GM18507 (cell line): ENCODE data around the gene MATCAP1.

Experiments used
- DNase-seq: peaks from one replicate; pipeline ENCODE4 v3.0.0; 2011; ENCODE audit warnings: low read depth; ENCODE audit not compliant: insufficient read length; ENCODE audit errors: extremely low spot score
- FAIRE-seq: peaks from 2 replicates; lab custom pipeline; 2011; peaks lifted over from hg19 to GRCh38; lab: Jason Lieb, UNC

MATCAP1 gene

DNA sequence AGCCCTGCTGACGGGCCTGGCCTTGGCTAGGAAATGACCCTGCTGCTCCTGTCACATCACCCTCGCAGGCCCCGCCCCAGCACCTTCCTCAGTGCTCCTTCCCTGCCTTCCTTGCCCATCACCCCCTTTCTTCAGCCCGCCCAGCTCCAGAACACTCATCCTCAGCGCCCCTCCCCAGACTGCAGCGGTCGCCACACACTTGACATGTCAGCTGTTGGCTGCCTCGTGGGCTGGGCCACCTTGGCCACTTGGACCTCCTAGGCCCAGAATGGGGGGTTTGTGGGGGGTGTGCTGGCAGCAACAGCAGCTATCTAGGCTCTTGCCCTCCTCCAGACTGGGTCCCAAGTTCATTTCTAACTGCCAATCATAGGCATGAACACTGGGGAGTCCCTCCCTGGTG is 25.8 kb upstream of the MATCAP1 start:
- DNase-seq (no peak), FAIRE-seq (no peak)

DNA sequence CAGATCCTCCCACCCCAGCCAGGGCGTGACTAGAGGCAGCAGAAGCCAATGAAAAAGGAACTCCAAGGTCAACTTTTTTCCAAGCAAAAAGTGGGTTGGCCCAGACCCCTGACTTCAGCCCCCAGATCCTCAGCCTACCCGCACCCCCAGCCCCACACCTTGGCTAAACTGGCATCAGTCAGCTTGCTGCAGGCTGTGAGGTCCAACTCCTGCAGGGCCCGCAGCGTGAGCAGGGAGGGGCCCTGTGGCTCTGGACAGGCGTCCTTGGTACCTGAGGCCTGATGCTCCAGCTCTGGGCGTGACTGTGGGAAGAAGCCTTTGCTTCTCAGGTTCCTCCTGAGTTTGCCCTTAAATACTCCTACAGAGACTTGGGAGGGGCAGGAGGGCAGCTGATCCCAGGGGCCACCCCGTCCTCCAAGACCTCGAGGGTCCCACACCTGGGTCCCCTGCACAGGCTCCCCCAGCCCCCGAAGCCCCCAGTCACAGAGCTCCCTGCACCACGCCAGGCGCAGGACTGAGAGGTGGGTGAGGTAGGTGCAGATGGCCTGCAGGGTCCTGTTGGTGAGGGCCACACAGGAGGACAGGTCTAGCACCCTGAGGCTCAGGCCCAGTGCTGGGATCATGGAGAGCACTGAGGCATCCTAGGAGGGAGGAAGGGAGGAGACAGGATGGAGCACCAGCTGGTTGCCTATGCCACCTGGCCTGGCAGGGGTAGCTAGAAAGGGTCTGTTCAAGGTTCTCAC is 24.6 kb upstream of the MATCAP1 start:
- no peak for DNase-seq
- no peak for FAIRE-seq

DNA sequence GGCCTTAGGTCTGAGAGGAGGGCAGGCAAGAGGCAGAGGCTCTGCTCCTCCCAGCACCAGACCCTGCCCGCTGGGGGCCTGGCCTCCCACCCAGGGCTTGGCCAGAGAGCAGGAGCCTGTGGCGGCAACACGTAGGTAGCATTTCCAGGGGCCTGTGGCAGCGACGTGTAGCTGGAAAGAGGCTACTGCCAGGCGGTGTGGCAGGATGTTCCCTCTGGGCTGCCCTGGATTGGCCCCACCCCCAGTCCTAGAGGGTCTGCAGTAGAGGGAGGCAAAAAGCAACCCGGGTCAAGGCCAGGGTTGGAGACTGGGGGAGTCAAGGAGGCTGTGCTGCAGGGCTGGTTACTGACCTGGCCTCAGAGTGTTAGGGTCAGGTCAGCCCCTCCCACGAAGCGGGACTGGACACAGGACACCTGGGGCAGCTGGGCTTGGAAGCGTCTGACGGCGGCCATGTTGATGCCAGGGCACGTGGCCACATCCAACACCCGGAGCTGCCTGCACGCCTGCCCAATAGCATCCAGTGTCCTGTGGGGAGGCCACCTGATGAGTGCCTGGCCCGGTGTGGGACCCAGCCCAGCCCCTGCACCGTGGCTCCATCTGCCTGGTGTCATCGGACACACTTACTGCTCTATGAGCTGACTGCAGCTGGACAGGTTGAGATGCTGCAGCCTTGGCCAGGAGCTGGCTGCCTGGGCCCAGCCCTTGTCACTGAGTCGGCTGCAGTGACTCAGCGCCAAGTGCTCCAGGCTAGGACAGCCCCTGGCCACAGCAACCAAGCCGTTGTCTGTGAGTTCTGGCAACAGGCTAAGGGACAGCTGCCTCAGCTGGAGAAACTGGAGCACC is 23.7 kb upstream of the MATCAP1 start:
- no peak for FAIRE-seq
- no peak for DNase-seq

DNA sequence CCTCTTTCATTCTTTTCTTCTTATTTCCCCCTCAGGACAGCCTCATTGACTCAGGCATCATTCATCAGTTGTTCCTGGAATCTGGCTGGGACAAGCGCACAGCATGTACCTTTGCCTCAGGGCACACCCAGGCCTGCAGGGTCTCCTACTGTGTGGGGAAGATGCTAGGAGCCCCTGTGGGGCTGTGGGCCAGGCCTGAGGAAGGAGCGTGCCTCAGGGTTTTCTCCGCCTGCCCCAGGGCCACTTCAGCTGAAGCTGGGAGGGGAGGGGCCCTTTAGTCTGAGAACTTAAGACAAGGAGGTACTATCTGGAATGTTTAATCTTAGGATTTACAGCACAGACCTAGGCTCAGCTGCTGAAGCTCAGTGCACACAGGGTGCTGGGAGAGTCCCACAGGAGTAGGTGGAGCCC is 23.1 kb upstream of the MATCAP1 start:
- FAIRE-seq (no peak), DNase-seq (no peak)

DNA sequence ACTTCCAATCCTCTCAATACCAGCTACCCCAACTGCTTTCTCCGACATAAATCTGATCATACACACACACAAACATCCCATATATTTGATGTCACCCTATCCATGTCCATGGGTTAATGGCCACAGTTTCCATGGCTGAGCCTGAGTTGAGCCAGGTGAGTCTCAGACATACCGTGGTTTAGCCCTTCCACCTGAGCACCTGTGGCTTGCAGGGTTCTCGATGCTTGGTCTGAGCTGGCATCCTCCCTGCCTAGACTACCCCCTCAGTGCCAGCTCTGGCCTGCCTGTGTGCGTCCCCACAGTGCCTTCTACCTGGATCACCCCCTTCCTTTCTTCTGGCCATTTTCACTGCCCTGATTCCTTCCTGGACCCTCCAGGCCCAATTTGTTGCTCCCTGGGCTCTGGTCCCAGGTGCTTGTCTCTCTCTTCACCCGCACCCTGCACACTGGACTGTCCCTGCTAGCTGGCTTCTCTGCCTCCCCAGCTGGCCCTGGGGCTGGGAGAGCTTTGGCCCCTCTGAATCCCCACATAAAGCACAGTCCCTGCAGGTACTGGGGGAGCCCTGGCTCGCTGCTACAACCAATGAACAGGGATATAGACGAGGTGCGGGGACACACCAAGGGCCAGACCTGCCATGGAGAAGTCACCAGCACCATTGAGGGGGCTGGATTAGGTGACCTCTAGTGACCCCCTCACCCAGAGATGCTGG is 22.5 kb upstream of the MATCAP1 start:
- FAIRE-seq (no peak), DNase-seq (no peak)

DNA sequence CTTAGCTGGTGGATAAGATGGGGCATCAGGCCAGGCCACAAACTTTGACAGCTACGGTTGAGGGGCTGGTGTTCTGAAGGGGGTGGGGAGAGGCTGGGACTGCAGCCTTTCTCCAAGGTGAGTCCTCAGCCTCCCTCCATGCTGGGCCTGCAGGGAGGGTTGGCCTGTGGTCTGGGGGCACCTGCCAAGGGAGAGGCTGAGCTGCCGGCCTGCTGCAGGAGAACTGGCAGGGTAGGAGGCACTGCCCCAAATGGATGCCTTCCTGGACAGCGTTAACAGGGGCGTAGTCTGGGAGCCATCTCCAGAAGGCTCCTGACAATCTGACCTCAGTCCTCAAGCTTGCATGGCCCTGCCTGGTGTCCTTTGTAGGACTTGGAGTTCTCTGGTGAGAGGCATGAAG is 20.3 kb upstream of the MATCAP1 start:
- FAIRE-seq (no peak), DNase-seq (no peak)

DNA sequence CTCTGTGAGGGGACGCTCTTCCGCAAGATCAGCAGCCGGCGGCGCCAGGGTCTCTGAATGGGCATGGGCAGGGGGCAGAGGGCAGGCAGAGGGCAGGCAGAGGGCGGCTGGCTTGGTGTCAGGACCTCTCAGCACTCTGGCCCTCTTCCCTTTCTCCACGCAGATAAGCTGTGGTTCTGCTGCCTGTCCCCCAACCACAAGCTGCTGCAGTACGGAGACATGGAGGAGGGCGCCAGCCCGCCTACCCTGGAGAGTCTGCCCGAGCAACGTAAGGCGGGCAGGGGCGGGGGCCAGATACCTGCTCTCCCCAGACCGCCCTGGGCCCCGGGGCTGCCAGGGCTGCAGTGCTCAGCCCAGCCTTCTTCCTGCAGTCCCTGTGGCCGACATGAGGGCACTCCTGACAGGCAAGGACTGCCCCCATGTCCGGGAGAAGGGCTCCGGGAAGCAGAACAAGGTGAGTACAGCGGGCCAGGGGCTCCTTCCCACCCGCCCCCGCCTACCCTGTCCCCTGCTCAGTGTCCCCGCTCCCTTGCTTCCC is 19.3 kb upstream of the MATCAP1 start:
- DNase-seq = no peak
- FAIRE-seq = no peak

DNA sequence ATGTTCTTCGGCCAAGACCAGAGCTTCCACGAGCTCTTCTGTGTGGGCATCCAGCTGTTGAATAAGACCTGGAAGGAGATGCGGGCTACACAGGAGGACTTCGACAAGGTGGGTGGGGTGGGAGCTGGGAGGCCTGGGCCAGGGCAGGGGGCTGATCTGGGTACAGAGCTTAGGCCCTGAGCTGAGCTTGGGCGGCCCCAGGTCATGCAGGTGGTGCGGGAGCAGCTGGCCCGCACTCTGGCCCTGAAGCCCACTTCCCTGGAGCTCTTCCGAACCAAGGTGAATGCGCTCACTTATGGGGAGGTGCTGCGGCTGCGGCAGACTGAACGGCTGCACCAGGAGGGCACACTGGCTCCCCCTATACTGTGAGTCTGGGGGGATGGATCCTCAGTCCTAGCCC is 18.7 kb upstream of the MATCAP1 start:
- no peak for FAIRE-seq
- DNase-seq = no peak

DNA sequence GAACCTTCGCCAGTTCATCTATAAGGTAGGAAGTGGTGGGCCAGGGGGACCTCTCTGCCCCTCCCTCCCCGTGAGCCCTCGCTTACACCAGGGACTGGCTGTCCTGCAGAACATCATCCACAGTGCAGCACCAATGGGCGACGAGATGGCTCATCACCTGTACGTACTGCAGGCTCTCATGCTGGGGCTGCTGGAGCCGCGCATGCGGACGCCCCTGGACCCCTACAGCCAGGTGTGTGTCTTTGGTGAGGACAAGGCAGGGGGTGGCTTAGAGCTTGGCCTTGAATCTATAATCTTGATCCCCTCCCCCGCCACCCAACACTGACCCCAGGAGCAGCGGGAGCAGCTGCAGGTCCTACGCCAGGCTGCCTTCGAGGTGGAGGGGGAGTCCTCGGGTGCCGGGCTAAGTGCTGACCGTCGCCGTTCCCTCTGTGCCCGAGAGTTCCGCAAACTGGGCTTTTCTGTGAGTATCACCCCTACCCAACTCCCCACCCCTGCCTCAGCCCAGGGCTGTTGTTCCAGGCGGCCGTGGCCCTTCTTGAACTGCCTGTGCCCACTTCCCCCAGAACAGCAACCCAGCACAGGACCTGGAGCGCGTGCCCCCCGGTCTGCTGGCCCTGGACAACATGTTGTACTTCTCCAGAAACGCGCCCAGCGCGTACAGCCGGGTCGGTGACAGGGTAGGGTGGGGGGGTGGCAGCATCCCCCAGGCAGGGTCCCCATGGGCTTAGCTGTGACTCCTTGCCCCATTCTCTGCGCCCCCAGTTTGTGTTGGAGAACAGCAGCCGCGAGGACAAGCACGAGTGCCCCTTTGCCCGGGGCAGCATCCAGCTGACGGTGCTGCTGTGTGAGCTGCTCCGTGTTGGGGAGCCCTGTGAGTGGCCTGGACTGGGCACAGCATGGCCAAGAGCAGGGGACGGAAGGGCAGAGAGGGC is 17.9 kb upstream of the MATCAP1 start:
- no peak for FAIRE-seq
- DNase-seq = no peak

DNA sequence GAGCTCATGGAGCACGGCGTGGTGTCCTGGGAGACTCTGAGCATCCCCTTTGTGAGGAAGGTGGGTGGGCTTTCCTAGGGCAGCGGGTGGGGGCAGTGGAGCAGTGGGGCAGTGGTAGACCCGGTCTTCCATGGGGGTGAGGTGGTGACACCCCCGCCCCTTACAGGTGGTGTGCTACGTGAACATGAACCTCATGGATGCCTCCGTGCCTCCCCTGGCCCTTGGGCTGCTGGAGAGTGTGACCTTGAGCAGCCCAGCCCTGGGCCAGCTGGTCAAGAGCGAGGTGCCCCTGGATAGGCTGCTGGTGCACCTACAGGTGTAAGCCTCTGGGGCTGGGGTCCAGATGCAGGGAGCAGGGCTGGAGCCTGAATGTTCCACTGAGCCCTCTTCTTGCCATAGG is 16.7 kb upstream of the MATCAP1 start:
- DNase-seq = no peak
- no peak for FAIRE-seq

DNA sequence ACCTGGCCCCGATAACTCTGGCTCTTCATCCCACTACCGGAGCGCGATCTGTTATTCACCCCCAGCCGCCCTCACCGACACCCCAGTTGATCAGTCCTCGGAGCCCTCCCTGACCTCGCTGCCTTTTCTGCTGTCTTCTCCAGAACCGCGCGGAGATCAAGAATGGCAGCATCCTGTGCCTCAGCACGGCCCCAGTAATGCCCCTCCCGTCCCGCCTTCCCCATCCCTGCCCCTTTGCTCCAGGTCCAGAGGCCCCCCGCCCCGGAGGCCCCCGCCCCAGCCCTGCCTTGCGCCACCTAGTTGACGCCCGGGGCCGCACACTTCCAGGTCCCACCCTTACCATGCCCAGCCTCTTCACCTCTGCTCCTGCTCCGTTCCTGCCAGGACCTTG is 16.0 kb upstream of the MATCAP1 start:
- FAIRE-seq (no peak), DNase-seq (no peak)

DNA sequence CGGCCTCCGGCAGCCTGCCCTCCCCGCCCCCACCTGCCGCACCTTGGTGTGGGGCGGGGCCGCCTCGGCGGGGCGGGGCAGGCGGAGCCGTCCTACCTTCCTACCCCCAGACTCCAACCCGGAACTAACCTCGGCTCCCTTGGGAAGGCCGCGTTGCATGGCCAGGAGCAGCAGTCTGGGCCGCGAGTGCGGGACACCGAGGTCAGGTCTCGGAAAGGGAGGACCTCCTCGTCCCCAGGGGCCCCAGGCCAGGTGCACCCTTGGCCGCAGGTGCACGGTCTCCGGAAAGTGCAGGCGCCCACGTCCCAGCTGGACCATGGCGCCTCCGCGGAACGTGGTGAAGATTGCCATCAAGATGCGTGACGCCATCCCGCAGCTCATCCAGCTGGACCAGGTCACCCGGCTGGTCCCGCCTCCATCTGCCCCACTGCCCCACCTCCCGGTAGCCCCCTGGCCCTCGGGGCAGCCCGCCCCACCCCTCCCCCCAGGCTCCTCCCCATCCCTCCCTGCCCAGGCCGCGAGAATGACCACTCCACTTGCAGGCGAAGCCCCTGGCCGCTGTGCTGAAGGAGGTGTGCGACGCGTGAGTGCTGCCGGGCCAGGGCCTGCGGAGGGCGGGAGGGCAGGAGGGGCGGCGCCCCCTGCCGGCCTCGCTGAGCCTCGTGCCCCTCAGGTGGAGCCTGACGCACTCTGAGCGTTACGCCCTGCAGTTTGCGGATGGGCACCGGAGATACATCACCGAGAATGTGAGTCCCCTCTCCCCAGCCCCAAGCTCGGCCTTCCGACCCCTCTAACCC is 15.4 kb upstream of the MATCAP1 start, which contains the start of gene ELMO3:
Gene ELMO3, plus strand, starts transcription at position 121 of the 797 bp plus-strand sequence. Its CDS starts 196 bp downstream, at position 317.
- FAIRE-seq = no peak

DNA sequence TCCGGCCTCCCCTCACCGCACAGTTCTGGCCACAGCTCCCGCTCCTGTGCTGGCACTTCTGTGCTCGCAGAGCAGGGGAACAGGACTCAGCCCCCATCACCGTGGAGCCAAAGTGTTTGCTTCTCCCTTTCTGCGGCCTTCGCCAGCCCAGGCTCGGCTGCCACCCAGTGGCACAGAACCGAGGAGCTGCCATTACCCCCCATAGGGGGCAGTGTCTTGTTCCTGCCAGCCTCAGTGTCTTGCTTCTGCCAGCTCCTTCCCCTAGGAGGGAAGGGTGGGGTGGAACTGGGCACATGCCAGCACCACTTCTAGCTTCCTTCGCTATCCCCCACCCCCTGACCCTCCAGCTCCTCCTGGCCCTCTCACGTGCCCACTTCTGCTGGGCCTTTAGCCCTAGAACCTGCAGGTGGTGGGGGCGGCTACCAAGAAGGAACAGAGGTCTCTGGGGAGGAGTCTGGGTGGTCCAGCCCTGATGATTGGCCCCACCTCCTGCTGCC is 14.5 kb upstream of the MATCAP1 start:
- FAIRE-seq = peak; percentile 9
- DNase-seq = no peak

More for the DNA sequence above, 15.4 kb upstream of the MATCAP1 start, which contains the start of gene ELMO3:
- DNase-seq = no peak

DNA sequence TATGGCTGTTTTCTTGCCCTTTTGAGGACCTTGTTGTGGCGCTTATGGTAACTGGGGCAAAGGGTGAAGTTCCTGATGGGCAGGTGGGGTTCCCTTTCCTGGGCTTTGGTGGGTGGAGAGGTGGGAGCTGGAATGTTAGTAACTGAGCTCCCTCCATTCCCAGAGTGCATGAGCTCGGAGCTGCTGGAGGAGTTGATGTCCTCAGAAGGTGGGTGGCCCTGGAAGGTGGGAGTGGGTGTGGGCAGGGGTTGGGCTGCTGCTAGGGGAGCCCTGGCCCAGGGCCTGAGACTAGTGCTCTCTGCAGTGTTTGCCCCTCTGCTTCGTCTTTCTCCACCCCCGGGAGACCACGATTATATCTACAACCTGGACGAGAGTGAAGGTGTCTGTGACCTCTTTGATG is 13.9 kb upstream of the MATCAP1 start:
- DNase-seq (no peak), FAIRE-seq (no peak)

DNA sequence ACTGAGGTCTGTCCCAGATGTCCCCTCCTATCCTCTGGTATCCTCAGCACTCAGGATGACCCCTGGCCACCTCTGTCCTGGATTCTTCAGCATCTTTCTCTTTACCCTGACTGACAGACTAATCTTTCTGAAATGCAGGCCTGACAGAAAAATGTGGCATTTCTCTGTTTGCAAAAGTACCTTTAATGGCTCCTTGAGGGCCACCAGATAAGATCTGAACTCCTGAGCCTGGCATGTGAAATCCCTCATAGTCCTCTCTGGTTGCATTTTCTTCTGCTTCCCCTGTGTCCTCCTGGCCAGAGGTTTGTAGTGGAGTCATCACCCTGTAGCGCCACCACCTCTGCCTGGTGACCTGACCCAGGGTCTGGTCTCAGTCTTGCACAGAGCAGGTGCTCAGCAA is 13.1 kb upstream of the MATCAP1 start:
- DNase-seq = no peak
- FAIRE-seq = no peak

DNA sequence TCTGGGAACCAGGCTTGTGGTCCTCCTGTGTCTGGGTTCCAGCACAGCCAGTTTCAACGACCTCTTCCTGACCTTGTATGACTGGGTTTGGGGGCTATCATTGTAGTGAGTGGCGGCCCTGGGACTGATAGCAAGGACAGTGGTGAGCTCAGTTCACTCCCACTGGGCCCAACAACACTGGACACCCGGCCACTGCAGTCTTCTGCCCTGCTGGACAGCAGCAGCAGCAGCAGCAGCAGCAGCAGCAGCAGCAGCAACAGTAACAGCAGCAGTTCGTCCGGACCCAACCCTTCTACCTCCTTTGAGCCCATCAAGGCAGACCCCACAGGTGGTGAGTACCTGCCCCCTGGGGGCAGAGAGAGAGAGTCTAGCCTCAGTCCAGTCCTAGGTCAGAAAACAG is 11.9 kb upstream of the MATCAP1 start:
- DNase-seq = no peak
- FAIRE-seq = no peak

DNA sequence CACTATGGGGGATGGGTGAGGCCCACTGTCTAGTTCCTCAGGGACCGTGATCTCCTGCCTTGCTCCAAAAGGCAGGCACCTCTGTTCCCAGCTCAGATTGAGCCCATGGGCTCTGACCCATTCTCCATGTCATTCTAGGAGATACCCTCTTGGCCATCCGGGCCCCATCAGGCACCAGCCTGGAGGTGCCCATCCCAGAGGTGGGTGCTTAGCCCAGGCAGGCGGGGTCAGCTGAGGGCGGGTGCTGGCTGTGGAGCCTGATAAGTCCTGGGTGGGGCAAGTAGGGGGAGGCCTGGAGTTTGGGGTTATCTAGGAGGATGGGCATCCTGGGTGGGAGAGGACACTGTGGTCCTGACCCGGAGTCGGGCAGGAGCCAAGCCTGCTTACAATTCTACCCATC is 10.5 kb upstream of the MATCAP1 start:
- FAIRE-seq (no peak), DNase-seq (no peak)

DNA sequence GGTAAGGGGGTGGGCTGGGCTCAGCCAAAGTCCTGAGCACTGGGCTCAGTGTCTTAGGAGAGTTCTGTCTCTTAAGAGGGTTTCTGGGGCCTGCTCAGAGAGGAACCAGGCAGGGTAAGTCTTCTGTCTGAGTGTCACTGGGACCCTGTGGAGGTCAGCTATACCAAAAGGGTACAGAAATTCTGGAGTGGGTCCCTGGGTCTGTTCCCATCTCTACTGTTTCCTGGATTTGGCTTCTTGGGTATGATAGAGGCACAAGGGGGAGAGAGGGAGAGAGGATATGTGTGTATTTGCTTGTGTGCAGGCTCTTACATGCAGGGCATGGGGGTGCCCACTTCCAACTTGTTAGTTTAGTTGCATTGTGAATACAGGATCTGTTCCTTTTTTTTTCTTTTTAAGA is 9.8 kb upstream of the MATCAP1 start:
- FAIRE-seq = no peak
- no peak for DNase-seq
